NB4 (cell line): Measurements from ENCODE around the gene SLC23A1.

Experiments
- CTCF ChIP-seq: IDR thresholded peaks from one replicate; pipeline ENCODE4 v1.5.1; 2012; ENCODE audit warnings: low read depth, low read length
- MAX ChIP-seq: IDR thresholded peaks from 2 replicates; pipeline ENCODE4 v1.6.1; 2011; ENCODE audit warnings: low read depth, low read length
- POLR2A ChIP-seq: IDR thresholded peaks from 2 replicates; pipeline ENCODE4 v1.6.1; 2011; ENCODE audit warnings: mild to moderate bottlenecking; ENCODE audit not compliant: insufficient read length; ENCODE audit errors: extremely low read depth

- TF ChIP-seq CTCF (no peak), POLR2A (no peak), MAX (no peak)
These were observed 18.6 kb downstream of the SLC23A1 start for GRCh38 chr5:139364466-139364865.
